H7 (cell line): ENCODE measurements around the gene KDM3B. TPM values are rescaled to one million over a fixed set of nuclear protein-coding genes. Genes with fewer than 3 reads are reported as not detected.
A peak's percentile ranks its signal among the peaks of the same experiment; 100 is the strongest.
"Not testable (repeated sequence)": the region's sequence is repeated elsewhere in the genome, so short reads cannot be mapped to it uniquely, and the experiment has no call there.

Experiments used
- DNase-seq: peaks from one replicate; pipeline ENCODE4 v3.0.0; 2012
- H3K27me3 ChIP-seq: 2 replicates; pipeline ENCODE4 v1.6.0; 2011; ENCODE audit warnings: mild to moderate bottlenecking, low read length; ENCODE audit not compliant: control insufficient read depth, insufficient read depth
- H3K36me3 ChIP-seq: replicated peaks from 2 replicates; pipeline ENCODE4 v1.5.1; 2011; ENCODE audit warnings: low read length; ENCODE audit not compliant: control insufficient read depth, insufficient read depth
- H3K4me3 ChIP-seq: 2 replicates; pipeline ENCODE4 v1.5.1; 2011; ENCODE audit warnings: low read depth, mild to moderate bottlenecking, control low read depth, low read length, moderate library complexity; ENCODE audit not compliant: insufficient read depth
- total RNA-seq: library from RNA; depleted of rRNA; stranded (reverse); fragments of >200 nt; shearing (Covaris generic); gene quantifications from 2 replicates; pipeline ENCODE4 v1.2.3, GENCODE V29; 2014; rRNA removed

KDM3B gene
- total RNA-seq, 1 experiment from 2014 or later: 55.6 TPM

GRCh38 chr5:138468133-138468965, 115.9 kb downstream of the KDM3B start:
- H3K4me3 ChIP-seq: no peak overlapping the region
- DNase-seq: no peak

GRCh38 chr5:138468966-138469539, 116.6 kb downstream of the KDM3B start:
- Histone ChIP-seq H3K36me3 (no peaks in the 10 kb centered on the region; the same call in 1 of the 2 replicates), H3K4me3 (no peak overlapping the region), H3K27me3 (peaks cover 24% of the 10 kb centered on the region)
- peak; percentile 30 for DNase-seq

More at GRCh38 chr5:138468133-138468965, 115.9 kb downstream of the KDM3B start:
- H3K27me3 ChIP-seq: peaks cover 24% of the 10 kb centered on the region
- no peaks in the 10 kb centered on the region; the same call in 1 of the 2 replicates for H3K36me3 ChIP-seq

GRCh38 chr5:138469540-138470321, 117.2 kb downstream of the KDM3B start:
- Histone ChIP-seq H3K27me3 (peaks cover 24% of the 10 kb centered on the region), H3K4me3 (no peak overlapping the region), H3K36me3 (no peaks in the 10 kb centered on the region; the same call in 1 of the 2 replicates)
- DNase-seq: no peak

GRCh38 chr5:138470322-138471051, 118.0 kb downstream of the KDM3B start:
- H3K36me3 ChIP-seq: no peaks in the 10 kb centered on the region; the same call in 1 of the 2 replicates
- no peak for DNase-seq
- H3K4me3 ChIP-seq: no peak overlapping the region
- peaks cover 24% of the 10 kb centered on the region for H3K27me3 ChIP-seq

- Histone ChIP-seq H3K36me3 (no peaks in the 10 kb centered on the region; the same call in 1 of the 2 replicates), H3K4me3 (no peak overlapping the region), H3K27me3 (peaks cover 18% of the 10 kb centered on the region)
- DNase-seq: no peak
Observed at GRCh38 chr5:138471052-138471361, 118.5 kb downstream of the KDM3B start.

GRCh38 chr5:138472353-138472752, 119.9 kb downstream of the KDM3B start:
- peak; percentile 67 for DNase-seq
- no peaks in the 10 kb centered on the region; the same call in 1 of the 2 replicates for H3K36me3 ChIP-seq
- peaks cover 5% of the 10 kb centered on the region for H3K27me3 ChIP-seq
- H3K4me3 ChIP-seq: no peak overlapping the region

- H3K27me3 ChIP-seq, H3K36me3 ChIP-seq, DNase-seq, H3K4me3 ChIP-seq: not testable (repeated sequence)
Observed at GRCh38 chr5:138473151-138473550, 120.7 kb downstream of the KDM3B start.

- H3K36me3 ChIP-seq: no peaks in the 10 kb centered on the region
- H3K27me3 ChIP-seq: no peaks in the 10 kb centered on the region
- DNase-seq: no peak
Observed at GRCh38 chr5:138476918-138477317, 124.4 kb downstream of the KDM3B start.

GRCh38 chr5:138482638-138483037, 130.2 kb downstream of the KDM3B start:
- DNase-seq: no peak
- Histone ChIP-seq H3K36me3 (no peaks in the 10 kb centered on the region), H3K4me3 (no peak overlapping the region), H3K27me3 (no peaks in the 10 kb centered on the region)

More at GRCh38 chr5:138476918-138477317, 124.4 kb downstream of the KDM3B start:
- H3K4me3 ChIP-seq: no peak overlapping the region

Other genes with a start within 250 kb of the KDM3B start
- gene NME5, start 213.3 kb upstream of the KDM3B start, total RNA-seq: 0.44 and 1.2 TPM in 2 replicates
- 45.2 and 50.3 TPM in 2 replicates for gene BRD8, start 174.1 kb upstream of the KDM3B start, total RNA-seq
- gene KIF20A, start 173.6 kb upstream of the KDM3B start, total RNA-seq: 138 and 155 TPM in 2 replicates
- 59.7 and 62.8 TPM in 2 replicates for gene CDC23, start 139.4 kb upstream of the KDM3B start, total RNA-seq
- gene GFRA3, start 78.1 kb upstream of the KDM3B start, total RNA-seq: 0.45 and 1.0 TPM in 2 replicates
- gene CDC25C, start 20.9 kb upstream of the KDM3B start, total RNA-seq: 36.0 and 38.7 TPM in 2 replicates
- 70.4 and 74.5 TPM in 2 replicates for gene FAM53C, start 14.4 kb upstream of the KDM3B start, total RNA-seq
- 18.3 and 20.3 TPM in 2 replicates for gene REEP2, start 86.4 kb downstream of the KDM3B start, total RNA-seq
- gene EGR1, start 112.8 kb downstream of the KDM3B start, total RNA-seq: 0.10 and 7.5 TPM in 2 replicates
- gene ETF1, start 190.6 kb downstream of the KDM3B start, total RNA-seq: 103 and 113 TPM in 2 replicates
- 625 and 671 TPM in 2 replicates for gene HSPA9, start 222.7 kb downstream of the KDM3B start, total RNA-seq